HG03439 (cell line): Measurements from ENCODE around the gene IL1RL2.

Source experiments
- ATAC-seq: cut with Tn5 transposase; IDR thresholded peaks from one replicate; pipeline ENCODE4 v1.9.1; 2021; ENCODE audit warnings: mild to moderate bottlenecking, moderate library complexity; ENCODE audit not compliant: unreplicated experiment

Gene IL1RL2

GRCh38 chr2:102262216-102263129 is 75.7 kb downstream of the IL1RL2 start:
- ATAC-seq: no peak

- ATAC-seq: no peak
These were observed 78.1 kb downstream of the IL1RL2 start for GRCh38 chr2:102264952-102265351.

- ATAC-seq: no peak
These were observed 79.4 kb downstream of the IL1RL2 start for GRCh38 chr2:102266204-102266603.

GRCh38 chr2:102267774-102268173 is 81.0 kb downstream of the IL1RL2 start:
- no peak for ATAC-seq

- no peak for ATAC-seq
These were observed 81.8 kb downstream of the IL1RL2 start for GRCh38 chr2:102268510-102269199.

GRCh38 chr2:102269200-102269524 is 82.3 kb downstream of the IL1RL2 start:
- no peak for ATAC-seq

- ATAC-seq: no peak
These were observed 85.0 kb downstream of the IL1RL2 start for GRCh38 chr2:102271844-102272243.

GRCh38 chr2:102273619-102274211 is 86.9 kb downstream of the IL1RL2 start:
- ATAC-seq: no peak

- ATAC-seq: no peak
These were observed 89.9 kb downstream of the IL1RL2 start for GRCh38 chr2:102276549-102277201.

- no peak for ATAC-seq
These were observed 90.4 kb downstream of the IL1RL2 start for GRCh38 chr2:102277202-102277700.

- no peak for ATAC-seq
These were observed 92.0 kb downstream of the IL1RL2 start for GRCh38 chr2:102278720-102279390.

- no peak for ATAC-seq
These were observed 92.5 kb downstream of the IL1RL2 start for GRCh38 chr2:102279391-102279735.

GRCh38 chr2:102282678-102283091 is 95.9 kb downstream of the IL1RL2 start:
- ATAC-seq: no peak

GRCh38 chr2:102283996-102284395 is 97.2 kb downstream of the IL1RL2 start:
- no peak for ATAC-seq

- ATAC-seq: no peak
These were observed 97.8 kb downstream of the IL1RL2 start for GRCh38 chr2:102284611-102285010.

GRCh38 chr2:102285368-102285767 is 98.5 kb downstream of the IL1RL2 start:
- no peak for ATAC-seq

- ATAC-seq: no peak
These were observed 99.2 kb downstream of the IL1RL2 start for GRCh38 chr2:102286041-102286440.

- no peak for ATAC-seq
These were observed 102.3 kb downstream of the IL1RL2 start for GRCh38 chr2:102289129-102289528.
